GM23338 (cell line): Measurements from ENCODE around the gene AKR1D1. TPM values are rescaled to one million over a fixed set of nuclear protein-coding genes. Genes with fewer than 3 reads are reported as not detected.

Experiments
- ATAC-seq: fragments of 200-7000 bp; cut with Tn5 transposase; 3 replicates; pipeline ENCODE4 v1.9.1; 2020
- DNase-seq: peaks from one replicate; pipeline ENCODE4 v3.0.0-alpha.2; 2015; ENCODE audit warnings: low spot score
- H2AFZ ChIP-seq: fragments of 200-600 bp; sonication (generic); 2 replicates; pipeline ENCODE4 v1.8.0; 2016; ENCODE audit warnings: antibody characterized with exemption, mild to moderate bottlenecking, moderate library complexity
- H3F3A ChIP-seq: fragments of 200-600 bp; sonication (generic); replicated peaks from 2 replicates; pipeline ENCODE4 v1.8.0; 2017; ENCODE audit warnings: antibody characterized with exemption, mixed run types, low read depth
- H3K27ac ChIP-seq: fragments of 200-600 bp; sonication (generic); 2 replicates; pipeline ENCODE4 v1.6.1; 2016; ENCODE audit warnings: low read depth
- H3K27me3 ChIP-seq: fragments of 200-600 bp; sonication (generic); 2 replicates; pipeline ENCODE4 v1.8.0; 2016; ENCODE audit warnings: mild to moderate bottlenecking, mixed run types, moderate library complexity; ENCODE audit not compliant: insufficient read depth
- H3K36me3 ChIP-seq: fragments of 200-600 bp; sonication (generic); 2 replicates; pipeline ENCODE4 v1.8.0; 2016; ENCODE audit warnings: mild to moderate bottlenecking; ENCODE audit not compliant: insufficient read depth
- H3K4me1 ChIP-seq: fragments of 200-600 bp; sonication (generic); 2 replicates; pipeline ENCODE4 v1.8.0; 2016; ENCODE audit warnings: mild to moderate bottlenecking, moderate library complexity; ENCODE audit not compliant: insufficient read depth
- H3K4me2 ChIP-seq: fragments of 200-600 bp; sonication (generic); 2 replicates; pipeline ENCODE4 v1.7.1; 2017; ENCODE audit warnings: mixed run types
- H3K4me3 ChIP-seq: fragments of 200-600 bp; sonication (generic); 2 replicates; pipeline ENCODE4 v1.6.1; 2016; ENCODE audit warnings: mixed run types
- H3K79me2 ChIP-seq: fragments of 200-600 bp; sonication (generic); replicated peaks from 2 replicates; pipeline ENCODE4 v1.8.0; 2017; ENCODE audit warnings: mild to moderate bottlenecking; ENCODE audit not compliant: insufficient read depth
- H3K9me2 ChIP-seq: fragments of 200-600 bp; sonication (generic); 2 replicates; pipeline ENCODE4 v1.8.0; 2017; ENCODE audit not compliant: insufficient read depth
- H4K20me1 ChIP-seq: fragments of 200-600 bp; sonication (generic); replicated peaks from 2 replicates; pipeline ENCODE4 v1.8.0; 2017; ENCODE audit warnings: mild to moderate bottlenecking; ENCODE audit not compliant: insufficient read depth
- H3K27ac Mint-ChIP-seq: 2 replicates; pipeline ENCODE4 v1.8.0; 2020; ENCODE audit warnings: inconsistent platforms, mild to moderate bottlenecking, moderate library complexity, mixed read lengths
- H3K27me3 Mint-ChIP-seq: 3 replicates; pipeline ENCODE4 v1.8.0; 2022; ENCODE audit warnings: low read depth, mild to moderate bottlenecking, moderate library complexity, mixed read lengths, inconsistent platforms; ENCODE audit not compliant: insufficient read depth, poor library complexity
- H3K36me3 Mint-ChIP-seq: 3 replicates; pipeline ENCODE4 v1.8.0; 2021; ENCODE audit warnings: low read depth, mild to moderate bottlenecking, inconsistent platforms, moderate library complexity, mixed read lengths
- H3K4me1 Mint-ChIP-seq: 3 replicates; pipeline ENCODE4 v1.8.0; 2020; ENCODE audit warnings: mild to moderate bottlenecking, inconsistent platforms, mixed read lengths
- H3K4me3 Mint-ChIP-seq: 3 replicates; pipeline ENCODE4 v1.8.0; 2021; ENCODE audit warnings: moderate library complexity, mild to moderate bottlenecking, inconsistent platforms, mixed read lengths
- H3K9me3 Mint-ChIP-seq: 3 replicates; pipeline ENCODE4 v1.8.0; 2020; ENCODE audit warnings: moderate library complexity, mild to moderate bottlenecking, inconsistent platforms, mixed read lengths
- CREB1 ChIP-seq: fragments of 250-450 bp; sonication (Bioruptor Pico); IDR thresholded peaks from 2 replicates; pipeline ENCODE4 v1.5.0; 2020; ENCODE audit warnings: low read depth, mild to moderate bottlenecking, moderate library complexity
- CTCF ChIP-seq, 2 experiments: fragments of 200-600 bp in 1 of 2; sonication (generic) in 1 of 2; conservative IDR thresholded peaks; 2 replicates each; pipeline versions ENCODE4 v1.5.1 to v1.6.1; 2016 to 2017; ENCODE audit warnings: antibody characterized with exemption in 2 of 2, low read depth in 2 of 2, mild to moderate bottlenecking in 2 of 2, moderate library complexity in 1 of 2
- ETS1 ChIP-seq: IDR thresholded peaks from 2 replicates; pipeline ENCODE4 v1.6.1; 2016; ENCODE audit warnings: antibody characterized with exemption
- EZH2 ChIP-seq: fragments of 200-600 bp; sonication (generic); IDR thresholded peaks from one replicate; pipeline ENCODE4 v1.8.0; 2017; ENCODE audit warnings: antibody characterized with exemption, mild to moderate bottlenecking, low read depth; ENCODE audit not compliant: unreplicated experiment
- EZH2phosphoT487 ChIP-seq: fragments of 200-600 bp; sonication (generic); IDR thresholded peaks from one replicate; pipeline ENCODE4 v1.8.1; 2018; ENCODE audit warnings: antibody characterized with exemption; ENCODE audit not compliant: unreplicated experiment
- JUNB ChIP-seq: IDR thresholded peaks from one replicate; pipeline ENCODE4 v1.6.1; 2016; ENCODE audit warnings: antibody characterized with exemption; ENCODE audit not compliant: unreplicated experiment
- NANOG ChIP-seq: IDR thresholded peaks from 2 replicates; pipeline ENCODE4 v1.6.1; 2016; ENCODE audit warnings: antibody characterized with exemption, borderline replicate concordance
- POLR2AphosphoS5 ChIP-seq: IDR thresholded peaks from 2 replicates; pipeline ENCODE4 v1.6.1; 2016; ENCODE audit warnings: antibody characterized with exemption, low read depth
- REST ChIP-seq: IDR thresholded peaks from one replicate; pipeline ENCODE4 v1.6.1; 2018; ENCODE audit warnings: antibody characterized with exemption; ENCODE audit not compliant: unreplicated experiment
- STAT1 ChIP-seq: IDR thresholded peaks from one replicate; pipeline ENCODE4 v1.6.1; 2016; ENCODE audit warnings: antibody characterized with exemption; ENCODE audit not compliant: unreplicated experiment
- ZNF114 ChIP-seq: fragments of 250-450 bp; sonication (Bioruptor Pico); IDR thresholded peaks from 2 replicates; pipeline ENCODE4 v1.5.0; 2020; ENCODE audit warnings: mild to moderate bottlenecking, moderate library complexity
- ZNF331 ChIP-seq: fragments of 250-450 bp; sonication (Bioruptor Pico); IDR thresholded peaks from 2 replicates; pipeline ENCODE4 v1.5.0; 2020; ENCODE audit warnings: low read depth, mild to moderate bottlenecking, moderate library complexity
- ZNF462 ChIP-seq: fragments of 250-450 bp; sonication (Bioruptor Pico); IDR thresholded peaks from 2 replicates; pipeline ENCODE4 v1.5.0; 2020; ENCODE audit warnings: mild to moderate bottlenecking, moderate library complexity
- polyA plus RNA-seq: library from polyadenylated mRNA; unstranded; fragments of >200 nt; fragmentation: Nextera tagmentation; extraction: Ambion mirVana; gene quantifications from 2 replicates; pipeline ENCODE4 v1.2.1, GENCODE V29; 2016
- total RNA-seq: library from RNA; depleted of rRNA; stranded (reverse); fragments of >200 nt; shearing (Covaris generic); gene quantifications from 2 replicates; pipeline ENCODE4 v1.2.3, GENCODE V29; 2014

Gene AKR1D1
- total and polyA plus RNA-seq, 2 experiments from 2014 or later: 0.14 TPM; not detected in 1

GRCh38 chr7:138044897-138045296 lies 31.4 kb upstream of the AKR1D1 start (continued):
- no peak for TF ChIP-seq NANOG
- TF ChIP-seq POLR2AphosphoS5: no peak

GRCh38 chr7:138047907-138048306 lies 28.4 kb upstream of the AKR1D1 start:
- peaks cover 14% of the 10 kb centered on the region for H3K36me3 Mint-ChIP-seq

More at GRCh38 chr7:138047907-138048306, 28.4 kb upstream of the AKR1D1 start:
- Mint-ChIP-seq H3K4me1 (no peaks in the 10 kb centered on the region), H3K9me3 (peaks cover 12% of the 10 kb centered on the region; the same call in 2 of the 3 replicates), H3K27ac (no peak overlapping the region), H3K4me3 (no peak overlapping the region), H3K27me3 (no peaks in the 10 kb centered on the region)
- Histone ChIP-seq H4K20me1 (no peaks in the 10 kb centered on the region), H3K79me2 (no peaks in the 10 kb centered on the region), H3K9me2 (no peaks in the 10 kb centered on the region; the same call in 1 of the 2 replicates), H3K27me3 (no peaks in the 10 kb centered on the region), H3F3A (no peaks in the 10 kb centered on the region), H3K4me3 (no peak overlapping the region), H3K4me2 (no peak overlapping the region), H2AFZ (peak overlapping the region; percentile 61; the same call in 1 of the 2 replicates), H3K4me1 (no peaks in the 10 kb centered on the region), H3K36me3 (no peaks in the 10 kb centered on the region), H3K27ac (no peak overlapping the region)
- DNase-seq (no peak), ATAC-seq (no peak)
- no peak for TF ChIP-seq ZNF462 (CRISPR knock-in tag)
- no peak for TF ChIP-seq STAT1
- TF ChIP-seq NANOG: no peak
- TF ChIP-seq REST: no peak
- TF ChIP-seq ETS1: no peak
- no peak for TF ChIP-seq CTCF (conservative IDR thresholded peaks at IDR 0.05; ENCODE audit: low read depth in 2 of 2)
- no peak for TF ChIP-seq EZH2phosphoT487
- no peak for TF ChIP-seq CREB1 (CRISPR knock-in tag)
- no peak for TF ChIP-seq JUNB
- no peak for TF ChIP-seq EZH2
- no peak for TF ChIP-seq ZNF331 (CRISPR knock-in tag)
- no peak for TF ChIP-seq ZNF114 (CRISPR knock-in tag)
- no peak for TF ChIP-seq POLR2AphosphoS5
